Omental fat pad (tissue), 4 donors: ENCODE data around the gene TAS2R13. TPM values are rescaled to one million over a fixed set of nuclear protein-coding genes. Genes with fewer than 3 reads are reported as not detected.

Experiments
- ATAC-seq: fragments of 150-250 bp; one replicate; pipeline ENCODE4 v1.9.1; 2016; ENCODE audit warnings: mild to moderate bottlenecking, moderate library complexity; ENCODE audit not compliant: low FRiP score
- DNase-seq: peaks from one replicate; pipeline ENCODE4 v3.0.0-alpha.2; 2019; ENCODE audit warnings: low spot score
- total RNA-seq, 4 donors: library from RNA; depleted of rRNA; stranded (reverse); fragments of >200 nt; gene quantifications; one replicate each; pipeline ENCODE4 v1.1.0, GENCODE V29; 2016
- TF ChIP-seq, protein P1 (sequence below), 3 donors: fragments of 450-650 bp; IDR thresholded peaks; one replicate each; pipeline ENCODE4 v1.5.1; 2016 to 2017; ENCODE audit warnings: antibody characterized with exemption in 3 of 3, mild to moderate bottlenecking in 3 of 3, moderate library complexity in 2 of 3

The TAS2R13 gene
- total RNA-seq, 4 donors from 2014 or later: 1.3 to 5.5 (median 3.0) TPM

DNA sequence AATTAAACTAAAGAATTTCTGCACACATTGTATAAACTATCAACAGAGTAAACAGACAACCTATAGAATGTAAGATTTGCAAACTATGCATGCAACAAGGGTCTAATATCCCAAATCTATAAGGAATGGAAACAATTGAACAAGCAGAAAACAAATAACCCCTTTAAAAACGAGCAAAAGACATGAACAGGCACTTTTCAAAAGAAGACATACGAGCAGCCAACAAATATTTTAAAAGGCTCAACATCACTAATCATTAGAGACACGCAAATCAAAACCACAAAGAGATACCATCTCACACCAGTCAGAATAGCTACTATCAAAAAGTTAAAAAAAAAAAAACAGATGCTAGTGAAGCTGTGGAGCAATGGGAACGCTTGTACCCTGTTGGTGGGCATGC is 4.7 kb downstream of the TAS2R13 start:
- TF ChIP-seq, protein P1, sequence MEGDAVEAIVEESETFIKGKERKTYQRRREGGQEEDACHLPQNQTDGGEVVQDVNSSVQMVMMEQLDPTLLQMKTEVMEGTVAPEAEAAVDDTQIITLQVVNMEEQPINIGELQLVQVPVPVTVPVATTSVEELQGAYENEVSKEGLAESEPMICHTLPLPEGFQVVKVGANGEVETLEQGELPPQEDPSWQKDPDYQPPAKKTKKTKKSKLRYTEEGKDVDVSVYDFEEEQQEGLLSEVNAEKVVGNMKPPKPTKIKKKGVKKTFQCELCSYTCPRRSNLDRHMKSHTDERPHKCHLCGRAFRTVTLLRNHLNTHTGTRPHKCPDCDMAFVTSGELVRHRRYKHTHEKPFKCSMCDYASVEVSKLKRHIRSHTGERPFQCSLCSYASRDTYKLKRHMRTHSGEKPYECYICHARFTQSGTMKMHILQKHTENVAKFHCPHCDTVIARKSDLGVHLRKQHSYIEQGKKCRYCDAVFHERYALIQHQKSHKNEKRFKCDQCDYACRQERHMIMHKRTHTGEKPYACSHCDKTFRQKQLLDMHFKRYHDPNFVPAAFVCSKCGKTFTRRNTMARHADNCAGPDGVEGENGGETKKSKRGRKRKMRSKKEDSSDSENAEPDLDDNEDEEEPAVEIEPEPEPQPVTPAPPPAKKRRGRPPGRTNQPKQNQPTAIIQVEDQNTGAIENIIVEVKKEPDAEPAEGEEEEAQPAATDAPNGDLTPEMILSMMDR (IDR thresholded peaks at IDR 0.05): no peak
- no peak for DNase-seq
- no peak for ATAC-seq

DNA sequence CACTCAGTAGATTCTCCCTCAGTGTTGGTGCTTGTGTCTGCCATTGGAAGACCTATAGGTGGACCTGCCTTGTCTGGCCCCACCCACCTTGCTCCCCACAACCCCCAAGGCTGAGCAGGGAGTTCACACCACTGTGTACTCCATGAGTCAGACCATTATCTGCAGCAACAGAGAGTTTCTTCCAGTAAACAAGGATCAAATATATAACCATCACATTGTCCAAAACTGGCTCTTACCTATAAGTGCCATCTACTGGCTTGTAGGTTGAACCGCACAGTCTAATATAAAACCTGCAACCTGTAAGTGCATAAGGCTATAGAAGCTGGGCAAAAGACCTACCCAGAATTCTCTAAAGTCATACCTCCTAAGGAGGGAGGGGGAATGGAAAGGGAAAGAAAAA is 7.9 kb downstream of the TAS2R13 start:
- no peak for DNase-seq
- no peak for ATAC-seq
- TF ChIP-seq, protein P1 (IDR thresholded peaks at IDR 0.05): no peak

DNA sequence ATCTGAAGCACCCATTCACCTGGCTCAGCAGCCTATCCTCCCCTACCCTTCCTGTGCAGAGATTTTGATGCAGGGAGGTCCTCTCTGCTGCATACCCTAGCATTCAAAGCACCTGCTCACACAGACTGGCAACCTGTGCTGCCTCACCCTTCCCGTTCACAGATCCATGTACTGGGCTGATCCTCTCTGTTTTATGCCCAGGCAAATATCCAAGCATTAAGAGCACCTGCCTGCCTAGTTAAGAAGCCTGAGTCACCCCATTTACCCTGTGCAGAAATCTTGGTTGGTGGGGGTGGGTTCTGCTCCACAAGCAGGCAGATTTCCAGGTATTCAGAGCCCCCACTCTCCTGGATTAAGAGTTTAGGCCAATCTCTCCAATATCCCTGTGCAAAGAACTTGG is 8.4 kb downstream of the TAS2R13 start:
- TF ChIP-seq, protein P1 (IDR thresholded peaks at IDR 0.05): no peak
- ATAC-seq (no peak), DNase-seq (no peak)

DNA sequence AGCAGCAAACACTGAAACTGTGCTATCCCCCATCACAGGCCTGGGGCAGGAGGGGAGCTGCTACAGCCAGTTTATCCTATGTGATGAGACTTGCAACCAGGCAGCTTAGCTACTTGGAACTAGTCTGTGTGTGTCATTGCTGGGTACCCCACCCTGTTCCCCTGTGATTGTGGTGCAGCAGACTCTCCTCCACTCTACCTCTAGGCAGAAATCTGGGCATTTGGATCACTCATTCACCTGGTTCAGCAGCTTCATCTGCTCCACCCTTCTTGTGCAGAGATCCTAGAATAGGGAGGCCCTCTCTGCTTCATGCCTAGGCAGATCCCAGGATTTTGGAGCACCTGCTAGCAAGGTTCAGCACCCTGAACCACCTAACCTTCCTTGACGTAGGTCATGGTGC is 8.8 kb downstream of the TAS2R13 start:
- DNase-seq: no peak
- ATAC-seq: no peak
- TF ChIP-seq, protein P1 (IDR thresholded peaks at IDR 0.05): no peak

DNA sequence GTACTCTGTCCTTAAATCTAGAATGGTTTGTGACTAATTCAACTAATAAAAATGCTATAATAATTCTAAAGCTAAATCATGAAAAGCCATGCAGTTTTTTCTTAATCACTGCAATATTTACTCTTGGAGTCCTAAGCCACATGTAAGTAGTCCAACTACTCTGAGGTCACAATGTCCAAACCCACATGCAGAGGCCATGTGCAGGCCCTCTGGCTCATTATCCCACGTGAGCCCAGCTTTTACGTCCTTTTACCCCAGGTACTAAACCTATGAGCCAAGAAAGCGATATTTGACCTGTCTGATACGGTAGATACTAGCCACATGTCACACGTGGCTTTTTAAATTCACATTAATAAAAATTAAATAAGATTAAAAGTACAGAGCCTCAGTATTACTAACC is 12.5 kb downstream of the TAS2R13 start:
- ATAC-seq (no peak), DNase-seq (no peak)
- TF ChIP-seq, protein P1 (IDR thresholded peaks at IDR 0.05): no peak

DNA sequence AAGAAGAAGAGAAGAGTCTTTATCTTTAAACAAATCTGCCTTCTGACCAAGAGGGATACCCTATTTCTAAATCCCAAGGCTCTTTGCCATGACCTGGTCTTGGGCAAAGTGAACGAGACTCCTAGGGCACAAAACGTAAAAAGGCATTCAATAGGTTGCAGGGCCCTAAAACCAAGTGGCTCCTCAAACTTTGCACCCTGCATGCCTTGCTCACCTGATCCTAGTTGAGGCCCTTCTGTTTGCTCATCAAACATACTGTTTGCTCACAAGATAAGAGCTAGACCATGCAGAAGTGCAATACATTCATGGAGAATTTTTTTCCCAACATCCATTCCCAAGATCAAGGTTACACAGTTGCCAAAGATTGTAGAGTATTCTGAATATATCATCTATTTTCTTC is 17.4 kb downstream of the TAS2R13 start:
- ATAC-seq: no peak
- no peak for DNase-seq
- TF ChIP-seq, protein P1 (IDR thresholded peaks at IDR 0.05): no peak

DNA sequence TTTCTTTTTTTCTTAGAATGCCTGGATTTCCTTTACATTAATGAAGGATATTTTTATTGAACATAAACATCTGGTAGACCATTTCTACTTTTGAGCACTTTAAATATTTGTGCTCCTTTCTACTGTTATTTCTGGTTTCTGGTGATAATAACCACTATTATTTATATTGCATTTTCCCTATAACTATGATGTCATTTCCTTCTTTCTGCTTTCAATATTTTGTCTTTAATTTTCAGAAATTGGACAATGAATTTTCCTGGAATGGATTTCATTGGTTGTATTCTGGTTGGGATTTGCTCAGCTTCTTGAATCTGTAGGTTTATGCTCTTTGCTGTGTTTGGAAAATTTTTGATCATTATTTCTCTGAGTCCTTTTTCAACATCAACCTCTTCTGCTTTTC is 20.1 kb downstream of the TAS2R13 start:
- DNase-seq: no peak
- no peak for ATAC-seq
- TF ChIP-seq, protein P1 (IDR thresholded peaks at IDR 0.05): no peak
